Testis (tissue), 2 donors: ENCODE data around the gene IL16.

ENCODE experiments used
- CTCF ChIP-seq, 3 experiments: fragments of 450-650 bp in 2 of 3; fragments of 200-600 bp in 1 of 3; sonication (generic) in 1 of 3; IDR thresholded peaks; one replicate each; pipeline ENCODE4 v1.5.1; 2016 to 2019; ENCODE audit warnings: antibody characterized with exemption in 3 of 3, mild to moderate bottlenecking in 2 of 3, moderate library complexity in 1 of 3
- POLR2A ChIP-seq: fragments of 450-650 bp; IDR thresholded peaks from one replicate; pipeline ENCODE4 v1.6.1; 2017; ENCODE audit warnings: antibody characterized with exemption, mild to moderate bottlenecking, moderate library complexity

- TF ChIP-seq POLR2A (no peak), CTCF (IDR thresholded peaks at IDR 0.05) (no peak)
Measured at GRCh38 chr15:81299156-81299555, 102.5 kb downstream of the IL16 start.
